GM18951 (cell line): Measurements from ENCODE around the gene CHURC1.

ENCODE experiments used
- POLR2A ChIP-seq: IDR thresholded peaks from 4 replicates; pipeline ENCODE4 v1.6.1; 2011; ENCODE audit warnings: mild to moderate bottlenecking; ENCODE audit not compliant: insufficient read length, insufficient read depth; ENCODE audit errors: extremely low read depth
- in situ Hi-C: fragments of 300-500 bp; cut with MboI; formaldehyde crosslinking; loops from one replicate; pipeline ENCODE4 v1.12.0; 2022; ENCODE audit warnings: low sequenced_read_pairs, mixed read lengths, inconsistent platforms; ENCODE audit not compliant: unreplicated experiment

CHURC1 gene

GRCh38 chr14:64919215-64919614 is 5.0 kb downstream of the CHURC1 start:
- no peak for TF ChIP-seq POLR2A
- in situ Hi-C loops = no loop called here

GRCh38 chr14:64919618-64920017 is 5.4 kb downstream of the CHURC1 start:
- in situ Hi-C loops = no loop called here
- no peak for TF ChIP-seq POLR2A

GRCh38 chr14:64920465-64920864 is 6.2 kb downstream of the CHURC1 start:
- in situ Hi-C loops = no loop called here
- no peak for TF ChIP-seq POLR2A

- TF ChIP-seq POLR2A = no peak
- in situ Hi-C loops = no loop called here
Observed at GRCh38 chr14:64923015-64923414, 8.8 kb downstream of the CHURC1 start.

DNA sequence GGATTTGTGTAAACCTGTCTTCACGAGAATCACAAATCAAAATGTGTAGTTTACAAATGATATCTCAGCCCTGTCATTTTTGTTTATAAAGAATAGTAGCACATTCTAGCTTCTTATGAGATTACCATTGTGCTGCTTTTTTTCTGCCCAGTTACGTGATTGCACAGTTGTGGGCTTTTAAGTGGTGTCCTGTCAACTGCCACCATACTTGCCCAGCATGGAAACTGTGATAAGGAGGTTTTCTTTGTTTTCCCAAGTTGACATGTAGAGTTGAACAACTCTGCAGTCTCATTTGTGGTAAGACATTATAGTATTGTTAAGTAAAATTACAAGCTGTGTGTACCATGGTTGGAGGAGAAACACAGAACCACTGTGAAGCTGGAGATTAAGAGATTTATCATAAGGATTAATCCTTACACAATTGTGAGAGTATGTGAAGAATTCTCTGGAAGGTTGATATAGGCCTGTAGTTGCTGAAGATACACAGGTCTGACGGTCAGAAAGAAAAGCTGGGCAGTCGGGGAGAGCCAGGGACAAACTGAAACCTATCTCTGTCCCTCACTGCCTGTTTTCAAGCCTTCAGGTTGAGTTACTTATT is 12.2 kb downstream of the CHURC1 start:
- in situ Hi-C loops = no loop called here
- no peak for TF ChIP-seq POLR2A

GRCh38 chr14:64927031-64927430 is 12.8 kb downstream of the CHURC1 start:
- in situ Hi-C loops = no loop called here
- TF ChIP-seq POLR2A = no peak

DNA sequence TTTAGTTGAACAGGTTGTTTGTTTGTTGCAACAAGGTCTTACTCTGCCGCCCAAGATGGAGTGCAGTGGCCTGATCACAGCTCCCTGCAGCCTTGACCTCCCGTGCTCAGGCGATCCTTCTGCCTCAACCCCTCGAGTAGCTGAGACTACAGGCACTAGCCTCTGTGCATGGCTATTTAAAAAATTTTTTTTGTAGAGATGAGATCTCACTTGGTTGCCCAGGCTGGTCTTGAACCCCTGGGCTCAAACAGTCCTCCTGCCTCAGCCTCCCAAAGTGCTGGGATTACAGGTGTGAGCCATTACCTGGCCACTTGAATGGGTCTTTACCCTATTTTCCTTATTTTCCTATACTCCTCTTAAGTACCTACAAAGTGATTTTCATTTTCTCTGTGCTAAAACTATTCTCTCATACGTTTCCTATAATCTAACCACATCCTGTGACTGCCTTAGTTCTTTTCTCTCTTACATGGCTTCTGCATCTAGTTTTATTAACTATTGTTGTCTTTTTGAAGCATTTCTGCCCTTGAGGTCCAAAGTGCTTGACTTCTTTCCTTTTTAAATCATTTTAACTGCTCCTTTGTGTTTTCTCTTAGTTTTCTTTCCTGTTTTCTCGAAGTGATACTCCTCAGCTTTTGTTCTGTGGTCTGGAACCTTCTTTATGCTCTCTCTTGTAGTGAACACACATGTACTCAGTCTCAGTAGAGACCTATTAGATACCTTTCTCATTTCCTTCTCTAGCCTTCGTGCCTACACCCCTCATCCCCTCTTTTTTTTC is 14.2 kb downstream of the CHURC1 start:
- no peak for TF ChIP-seq POLR2A
- in situ Hi-C loops = no loop called here

DNA sequence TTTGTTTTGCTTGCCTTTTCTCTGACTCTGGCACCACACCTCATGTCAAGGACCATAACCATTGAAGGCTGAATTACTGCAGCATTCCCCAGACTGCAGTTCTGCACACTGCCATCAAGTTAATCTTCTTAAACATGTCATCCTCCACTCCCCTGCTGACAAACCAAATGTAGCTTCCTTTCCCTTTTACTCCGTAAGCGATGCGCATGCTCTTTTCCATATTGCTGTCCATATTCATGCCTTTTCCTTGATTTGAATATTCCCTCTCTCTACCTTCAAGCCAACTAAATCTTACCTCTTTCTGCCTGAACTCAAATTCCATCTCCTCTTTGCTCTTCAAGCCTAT is 14.7 kb downstream of the CHURC1 start:
- TF ChIP-seq POLR2A = no peak
- in situ Hi-C loops = no loop called here

DNA sequence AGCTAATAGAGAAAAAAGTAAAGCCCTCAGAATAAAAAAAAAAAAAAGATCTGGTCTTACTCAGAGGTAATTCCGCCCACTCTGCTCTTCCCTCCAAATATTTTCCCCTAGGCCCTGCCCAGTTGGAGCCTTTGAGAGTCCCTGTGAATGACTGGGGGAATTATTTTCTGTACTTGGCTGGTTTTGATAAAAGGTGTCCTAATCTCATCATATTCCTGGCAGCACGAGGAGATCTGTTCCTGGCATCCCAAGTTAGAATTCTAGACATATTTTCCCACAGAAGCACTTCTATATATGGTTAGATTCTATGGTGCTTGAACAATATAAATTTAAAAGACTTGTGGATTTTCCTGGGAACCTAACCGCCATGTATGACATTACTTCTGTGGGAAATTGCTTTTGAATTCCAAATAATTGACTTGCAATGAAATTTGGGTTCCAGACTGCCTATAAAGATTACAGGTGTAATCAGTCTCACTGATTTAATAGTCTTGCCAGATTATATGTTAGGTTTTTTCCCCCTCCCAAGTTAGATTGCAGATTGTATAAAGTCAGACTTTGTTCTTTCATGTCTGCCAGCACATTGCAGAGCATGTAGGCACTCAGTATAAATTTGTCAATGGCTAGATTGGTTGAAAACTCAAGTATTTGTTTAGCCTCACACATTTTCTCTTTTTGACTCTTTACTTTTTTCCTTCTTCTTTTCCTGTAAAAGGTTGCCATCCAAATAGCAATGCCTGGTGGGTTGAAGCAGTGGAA is 16.0 kb downstream of the CHURC1 start:
- in situ Hi-C loops = no loop called here
- no peak for TF ChIP-seq POLR2A

DNA sequence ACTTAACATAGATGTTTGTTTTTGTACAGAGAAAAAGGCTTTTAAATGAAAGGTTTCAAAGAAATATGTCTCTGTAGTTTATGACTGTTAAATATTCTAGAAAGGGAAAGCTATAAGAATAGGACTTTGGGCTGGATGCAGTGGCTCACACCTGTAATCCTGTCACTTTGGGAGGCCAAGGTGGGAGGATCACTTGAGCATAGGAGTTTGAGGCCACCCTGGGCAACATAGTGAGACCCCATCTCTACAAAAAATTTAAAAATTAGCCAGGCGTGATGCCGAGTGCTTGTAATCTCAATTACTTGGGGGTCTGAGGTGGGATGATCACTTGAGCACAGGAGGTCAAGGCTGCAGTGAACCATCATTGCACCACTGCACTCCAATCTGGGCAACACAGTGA is 16.9 kb downstream of the CHURC1 start:
- no peak for TF ChIP-seq POLR2A
- in situ Hi-C loops = no loop called here

DNA sequence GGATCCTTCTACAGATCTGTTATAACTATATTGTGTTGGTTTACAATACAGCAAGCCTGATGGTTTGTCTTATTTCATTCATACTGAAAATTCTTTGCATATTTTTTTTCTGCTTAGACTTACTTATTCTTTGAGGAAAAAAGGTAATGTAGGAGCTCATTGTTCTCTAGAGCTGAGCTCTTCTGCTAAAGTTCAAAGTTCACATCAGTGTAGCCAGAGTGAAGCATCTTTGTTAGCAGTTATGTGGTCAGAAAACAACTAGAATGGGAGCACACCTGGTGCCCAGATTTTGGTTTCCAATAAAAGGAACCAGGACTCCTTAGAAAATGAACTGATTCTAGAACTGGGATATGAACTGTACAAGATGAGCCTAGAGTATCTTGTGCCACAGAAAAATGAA is 18.0 kb downstream of the CHURC1 start:
- in situ Hi-C loops = no loop called here

DNA sequence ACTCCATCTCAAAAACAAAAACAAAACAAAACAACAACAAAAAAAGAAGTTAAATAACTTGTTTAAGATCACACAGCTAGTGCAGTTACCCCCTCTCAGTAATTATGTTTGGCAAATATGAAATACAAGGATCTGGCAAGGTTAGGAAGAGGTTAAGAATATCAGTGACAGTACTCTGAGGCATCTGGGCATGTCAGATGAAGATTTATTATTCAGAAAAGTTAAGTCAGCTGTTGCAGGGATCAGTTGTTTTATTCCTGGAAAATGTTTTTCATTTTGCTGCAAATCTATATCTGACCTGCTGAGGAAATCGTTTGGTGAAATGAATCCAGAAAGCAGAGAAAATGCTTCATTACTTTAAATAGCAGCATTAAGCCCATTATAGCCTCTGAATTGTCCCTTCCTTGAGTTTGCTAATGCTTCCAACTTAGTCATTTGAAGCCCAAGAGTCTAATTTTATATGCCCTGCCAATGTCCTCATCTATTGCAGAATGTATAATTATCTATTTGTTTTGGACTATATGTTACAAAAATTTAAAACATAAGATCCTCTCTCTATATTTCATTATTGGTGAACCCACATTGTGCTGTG is 20.2 kb downstream of the CHURC1 start:
- TF ChIP-seq POLR2A = no peak
- in situ Hi-C loops = no loop called here

More for the DNA sequence above, 18.0 kb downstream of the CHURC1 start:
- no peak for TF ChIP-seq POLR2A

DNA sequence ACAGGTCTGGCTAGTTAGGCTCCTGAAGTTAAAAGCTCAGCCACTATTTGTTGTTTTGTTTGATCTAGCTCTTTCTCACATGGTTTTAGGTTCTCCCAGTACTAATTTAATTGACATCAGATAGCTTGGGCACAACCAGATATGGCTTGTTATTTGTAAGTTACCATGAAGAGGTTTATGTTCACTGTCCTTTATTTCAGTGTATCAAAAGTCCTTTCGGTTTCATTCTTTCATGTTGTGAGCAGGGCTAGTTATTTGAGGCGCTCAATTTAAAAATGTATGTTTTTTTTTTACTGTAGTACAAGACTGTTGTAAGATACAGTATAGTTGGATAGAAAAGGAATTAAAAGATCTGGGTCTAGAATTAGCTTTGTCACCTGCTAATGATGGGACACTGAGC is 21.3 kb downstream of the CHURC1 start:
- TF ChIP-seq POLR2A = no peak
- in situ Hi-C loops = no loop called here
